Neuronal stem cell (in vitro differentiated cells): ENCODE data around the gene SUN3.
"Not testable (repeated sequence)": the region's sequence is repeated elsewhere in the genome, so short reads cannot be mapped to it uniquely, and the experiment has no call there.

Source experiments
- DNase-seq: peaks from one replicate; pipeline ENCODE4 v3.0.0-alpha.2; 2013; ENCODE audit warnings: low spot score
- H2AFZ ChIP-seq: one replicate; pipeline ENCODE4 v1.6.1; 2013; ENCODE audit warnings: mild to moderate bottlenecking, low read length, inconsistent platforms
- H2AK5ac ChIP-seq: 2 replicates; pipeline ENCODE4 v1.6.1; 2013; ENCODE audit warnings: low read depth, mild to moderate bottlenecking, inconsistent platforms, low read length, moderate library complexity, mixed read lengths
- H2BK120ac ChIP-seq: 2 replicates; pipeline ENCODE4 v1.6.1; 2013; ENCODE audit warnings: low read depth, mild to moderate bottlenecking, inconsistent platforms, low read length, moderate library complexity, mixed read lengths
- H2BK12ac ChIP-seq: one replicate; pipeline ENCODE4 v1.6.1; 2013; ENCODE audit warnings: low read length, inconsistent platforms
- H2BK15ac ChIP-seq: 2 replicates; pipeline ENCODE4 v1.6.1; 2013; ENCODE audit warnings: mild to moderate bottlenecking, low read length, inconsistent platforms, mixed read lengths
- H2BK5ac ChIP-seq: one replicate; pipeline ENCODE4 v1.6.1; 2013; ENCODE audit warnings: inconsistent platforms, mild to moderate bottlenecking, low read length, moderate library complexity
- H3K14ac ChIP-seq: one replicate; pipeline ENCODE4 v1.6.1; 2013; ENCODE audit warnings: low read length, inconsistent platforms
- H3K18ac ChIP-seq: 2 replicates; pipeline ENCODE4 v1.6.1; 2013; ENCODE audit warnings: low read length, inconsistent platforms
- H3K23ac ChIP-seq: 2 replicates; pipeline ENCODE4 v1.6.1; 2013; ENCODE audit warnings: low read depth, mild to moderate bottlenecking, mixed read lengths, low read length, inconsistent platforms; ENCODE audit not compliant: poor library complexity
- H3K27ac ChIP-seq: replicated peaks from 3 replicates; pipeline ENCODE4 v1.5.1; 2013; ENCODE audit warnings: low read length, inconsistent platforms
- H3K27me3 ChIP-seq, 3 experiments: 2 replicates each; pipeline ENCODE4 v1.6.1; 2013; ENCODE audit warnings: low read length in 3 of 3, mild to moderate bottlenecking in 2 of 3, inconsistent platforms in 1 of 3, low read depth in 1 of 3, mixed read lengths in 1 of 3, moderate library complexity in 1 of 3; ENCODE audit not compliant: control insufficient read depth in 3 of 3, insufficient read depth in 3 of 3
- H3K36me3 ChIP-seq, 2 donors: replicated peaks in 1 of 2; 2 replicates each; pipeline ENCODE4 v1.6.1; 2013; ENCODE audit warnings: low read length in 2 of 2; ENCODE audit not compliant: control insufficient read depth in 2 of 2, insufficient read depth in 2 of 2
- H3K4ac ChIP-seq: 2 replicates; pipeline ENCODE4 v1.6.1; 2013; ENCODE audit warnings: inconsistent platforms, mild to moderate bottlenecking, low read length, moderate library complexity
- H3K4me1 ChIP-seq, 2 donors: 1 replicate in 1 of 2; 2 replicates in 1 of 2; pipeline ENCODE4 v1.6.1; 2013; ENCODE audit warnings: low read length in 2 of 2, low read depth in 1 of 2; ENCODE audit not compliant: control insufficient read depth in 2 of 2, insufficient read depth in 1 of 2
- H3K4me2 ChIP-seq: one replicate; pipeline ENCODE4 v1.6.1; 2013; ENCODE audit warnings: mild to moderate bottlenecking, low read length, inconsistent platforms; ENCODE audit not compliant: insufficient read depth, poor library complexity, severe bottlenecking
- H3K4me3 ChIP-seq, 2 donors: 2 replicates each; pipeline ENCODE4 v1.5.1; 2013; ENCODE audit warnings: low read length in 2 of 2, mild to moderate bottlenecking in 2 of 2, inconsistent platforms in 1 of 2, moderate library complexity in 1 of 2
- H3K79me1 ChIP-seq: one replicate; pipeline ENCODE4 v1.6.1; 2013; ENCODE audit warnings: low read depth, mild to moderate bottlenecking, inconsistent platforms, low read length, moderate library complexity
- H3K9ac ChIP-seq: one replicate; pipeline ENCODE4 v1.6.1; 2013; ENCODE audit warnings: mild to moderate bottlenecking, low read depth, low read length, inconsistent platforms; ENCODE audit not compliant: poor library complexity
- H3K9me3 ChIP-seq, 2 donors: replicated peaks in 1 of 2; 2 replicates each; pipeline versions ENCODE3 to v1.6.1; 2013; ENCODE audit warnings: low read length in 2 of 2, mild to moderate bottlenecking in 2 of 2, inconsistent platforms in 1 of 2, low read depth in 1 of 2, mixed read lengths in 1 of 2, moderate library complexity in 1 of 2; ENCODE audit not compliant: control insufficient read depth in 2 of 2, insufficient read depth in 1 of 2
- H4K8ac ChIP-seq: one replicate; pipeline ENCODE4 v1.6.1; 2013; ENCODE audit warnings: low read depth, mild to moderate bottlenecking, inconsistent platforms, low read length, moderate library complexity
- H4K91ac ChIP-seq: one replicate; pipeline ENCODE4 v1.6.1; 2013; ENCODE audit warnings: low read length, low read depth, mild to moderate bottlenecking, inconsistent platforms; ENCODE audit not compliant: poor library complexity
- WGBS, 2 donors: extraction: QIAGEN DNeasy Blood & Tissue Kit; methylation state at CpG; one replicate each; pipeline ENCODE4 v1.1.7; 2013; ENCODE audit warnings: missing lambda C conversion rate in 2 of 2, mixed read lengths in 1 of 2; ENCODE audit not compliant: insufficient read length in 2 of 2, insufficient replicate concordance in 1 of 2; ENCODE audit errors: extremely low coverage in 2 of 2; 5-methylcytosine and 5-hydroxymethylcytosine counted together

The SUN3 gene

GRCh38 chr7:48004032-48004431, 24.9 kb downstream of the SUN3 start:
- Histone ChIP-seq H3K36me3 (no peaks in the 10 kb centered on the region), H2BK15ac (no peak overlapping the region)
- DNase-seq, result no peak

GRCh38 chr7:48000164-48000563, 28.7 kb downstream of the SUN3 start:
- not testable (repeated sequence) for H3K27me3 ChIP-seq, H2AK5ac ChIP-seq, H3K4me2 ChIP-seq, H2BK120ac ChIP-seq, H3K9me3 ChIP-seq, H3K18ac ChIP-seq, H3K23ac ChIP-seq, H2BK15ac ChIP-seq, H3K27ac ChIP-seq, H3K4ac ChIP-seq, H2AFZ ChIP-seq, H4K91ac ChIP-seq, H3K4me1 ChIP-seq, H3K36me3 ChIP-seq, H4K8ac ChIP-seq, H3K9ac ChIP-seq, H3K79me1 ChIP-seq, H3K4me3 ChIP-seq, H3K14ac ChIP-seq, DNase-seq, H2BK5ac ChIP-seq, H2BK12ac ChIP-seq
- WGBS, 2 donors, result no CpG with 5 or more reads among the region's 13 CpGs

More at GRCh38 chr7:48004032-48004431, 24.9 kb downstream of the SUN3 start:
- Histone ChIP-seq H3K79me1 (no peaks in the 10 kb centered on the region), H3K23ac (no peak overlapping the region), H3K18ac (no peak overlapping the region), H4K8ac (no peak overlapping the region), H3K9ac (no peak overlapping the region), H4K91ac (no peak overlapping the region), H2AK5ac (no peak overlapping the region), H3K4me3 (no peak overlapping the region), H2AFZ (no peak overlapping the region), H3K14ac (no peak overlapping the region), H2BK120ac (no peak overlapping the region), H3K4me2 (no peak overlapping the region), H3K27ac (no peak overlapping the region), H3K4ac (no peak overlapping the region), H3K4me1 (peaks cover 0 to 3% of the 10 kb centered on the region in 2 donors), H2BK12ac (no peak overlapping the region), H2BK5ac (no peak overlapping the region), H3K9me3 (no peaks in the 10 kb centered on the region), H3K27me3 (peaks cover 0 to 4% (median 0%) of the 10 kb centered on the region in 3 experiments)
- WGBS, 2 donors, result no CpG with 5 or more reads among the region's 2 CpGs

- no peak overlapping the region for H2BK5ac ChIP-seq
- no CpG with 5 or more reads among the region's 12 CpGs for WGBS, 2 donors
- no peak overlapping the region for H2BK15ac ChIP-seq
- H3K23ac ChIP-seq, result no peak overlapping the region
- no peak overlapping the region for H3K27ac ChIP-seq
- no peaks in the 10 kb centered on the region for H3K36me3 ChIP-seq
- H2BK120ac ChIP-seq, result no peak overlapping the region
- H2BK12ac ChIP-seq, result no peak overlapping the region
- H3K4me1 ChIP-seq, result no peaks in the 10 kb centered on the region
- no peak for DNase-seq
- H3K27me3 ChIP-seq, result no peaks in the 10 kb centered on the region
- no peak overlapping the region for H3K9ac ChIP-seq
- H2AK5ac ChIP-seq, result no peak overlapping the region
- H3K4me2 ChIP-seq, result no peak overlapping the region
- no peak overlapping the region for H4K91ac ChIP-seq
- H3K9me3 ChIP-seq, result no peaks in the 10 kb centered on the region
- no peak overlapping the region for H3K18ac ChIP-seq
- no peak overlapping the region for H3K14ac ChIP-seq
- H4K8ac ChIP-seq, result no peak overlapping the region
- no peak overlapping the region for H3K4me3 ChIP-seq
- H3K4ac ChIP-seq, result no peak overlapping the region
- no peaks in the 10 kb centered on the region for H3K79me1 ChIP-seq
- no peak overlapping the region for H2AFZ ChIP-seq
Measured at GRCh38 chr7:47999413-47999812, 29.5 kb downstream of the SUN3 start.

- Histone ChIP-seq H2BK5ac (no peak overlapping the region), H2AFZ (peak overlapping the region; percentile 88), H3K23ac (no peak overlapping the region), H4K8ac (no peak overlapping the region), H3K18ac (no peak overlapping the region), H2BK12ac (no peak overlapping the region), H3K4ac (no peak overlapping the region), H3K4me1 (peaks cover 0 to 7% of the 10 kb centered on the region in 2 donors), H3K9ac (no peak overlapping the region), H4K91ac (no peak overlapping the region), H3K9me3 (no peaks in the 10 kb centered on the region), H3K79me1 (no peaks in the 10 kb centered on the region), H3K27me3 (no peaks in the 10 kb centered on the region), H2BK120ac (no peak overlapping the region), H2BK15ac (no peak overlapping the region), H2AK5ac (no peak overlapping the region), H3K4me3 (no peak overlapping the region), H3K4me2 (no peak overlapping the region), H3K27ac (no peak overlapping the region), H3K36me3 (no peaks in the 10 kb centered on the region), H3K14ac (no peak overlapping the region)
- WGBS, 2 donors, result no CpG with 5 or more reads among the region's 3 CpGs
- DNase-seq, result no peak
Measured at GRCh38 chr7:47992446-47992845, 36.5 kb downstream of the SUN3 start.
